ENCODE results near the gene CTNNA3. TPM values are rescaled to one million over a fixed set of nuclear protein-coding genes. Genes with fewer than 3 reads are reported as not detected.

Gene CTNNA3
- total RNA-seq, 1 experiment from 2014 or later, result 0.32 TPM

- Histone ChIP-seq H3K9ac (ENCODE audit: low read length) (no peak overlapping the region), H3K4me1 (ENCODE audit: control insufficient read depth in 1 of 2, insufficient read depth in 2 of 2, low read length in 2 of 2) (peaks cover 15 to 21% of the 10 kb centered on the region in 2 experiments; a peak in 3 of 4 replicates), H3K27ac (ENCODE audit: low read depth, low read length) (no peak overlapping the region), H3K9me3 (ENCODE audit: control insufficient read depth in 1 of 2, insufficient read depth in 1 of 2, low read depth in 1 of 2, low read length in 2 of 2) (no peaks in the 10 kb centered on the region), H4K20me1 (ENCODE audit: insufficient read depth) (no peaks in the 10 kb centered on the region), H3K36me3 (ENCODE audit: control insufficient read depth in 1 of 2, insufficient read depth in 2 of 2, low read length in 2 of 2) (no peaks in the 10 kb centered on the region), H3K79me2 (ENCODE audit: insufficient read depth, low read length) (no peaks in the 10 kb centered on the region), H2AFZ (ENCODE audit: low read depth, low read length, poor library complexity, severe bottlenecking) (no peak overlapping the region), H3K9me2 (ENCODE audit: insufficient read depth) (peaks cover 3% of the 10 kb centered on the region; the same call in 1 of the 2 replicates), H3K27me3 (ENCODE audit: insufficient read depth, low read length) (no peaks in the 10 kb centered on the region), H3K4me2 (ENCODE audit: low read length) (no peak overlapping the region), H3K4me3 (replicated peaks in 1 of 2; ENCODE audit: low read depth in 1 of 2, low read length in 2 of 2) (no peak overlapping the region)
- BruUV-seq (replicated peaks), result no TSS peak
- no peak for ATAC-seq
- CTCF ChIA-PET, result no interaction called here
- RAD21 ChIA-PET (ENCODE audit: low non-redundant PET in 1 of 2, low total read pairs in 2 of 2, uncharacterized antibody in 2 of 2, unreplicated experiment in 2 of 2), result no interaction called here
- intact Hi-C loops (cut with micrococcal nuclease), result no loop called here
- POLR2A ChIA-PET, result no interaction called here
- no peak for TF ChIP-seq EGR1 (IDR thresholded peaks at IDR 0.05; ENCODE audit: low read depth)
- no peak for TF ChIP-seq FOSL1 (IDR thresholded peaks at IDR 0.05; ENCODE audit: low read depth)
- no peak for TF ChIP-seq CEBPB (IDR thresholded peaks at IDR 0.05; ENCODE audit: low read depth)
- no peak for TF ChIP-seq REST (IDR thresholded peaks at IDR 0.05; ENCODE audit: low read depth)
- TF ChIP-seq EZH2 (IDR thresholded peaks at IDR 0.05), result no peak
- TF ChIP-seq SIN3A (IDR thresholded peaks at IDR 0.05; ENCODE audit: low read depth), result no peak
- TF ChIP-seq EZH2phosphoT487 (IDR thresholded peaks at IDR 0.05; ENCODE audit: borderline replicate concordance), result no peak
- TF ChIP-seq TCF7L2 (IDR thresholded peaks at IDR 0.05; ENCODE audit: borderline replicate concordance, extremely low read depth, insufficient read depth, insufficient read length), result no peak
- TF ChIP-seq SP1 (IDR thresholded peaks at IDR 0.05; ENCODE audit: low read depth), result no peak
- TF ChIP-seq, protein P1, sequence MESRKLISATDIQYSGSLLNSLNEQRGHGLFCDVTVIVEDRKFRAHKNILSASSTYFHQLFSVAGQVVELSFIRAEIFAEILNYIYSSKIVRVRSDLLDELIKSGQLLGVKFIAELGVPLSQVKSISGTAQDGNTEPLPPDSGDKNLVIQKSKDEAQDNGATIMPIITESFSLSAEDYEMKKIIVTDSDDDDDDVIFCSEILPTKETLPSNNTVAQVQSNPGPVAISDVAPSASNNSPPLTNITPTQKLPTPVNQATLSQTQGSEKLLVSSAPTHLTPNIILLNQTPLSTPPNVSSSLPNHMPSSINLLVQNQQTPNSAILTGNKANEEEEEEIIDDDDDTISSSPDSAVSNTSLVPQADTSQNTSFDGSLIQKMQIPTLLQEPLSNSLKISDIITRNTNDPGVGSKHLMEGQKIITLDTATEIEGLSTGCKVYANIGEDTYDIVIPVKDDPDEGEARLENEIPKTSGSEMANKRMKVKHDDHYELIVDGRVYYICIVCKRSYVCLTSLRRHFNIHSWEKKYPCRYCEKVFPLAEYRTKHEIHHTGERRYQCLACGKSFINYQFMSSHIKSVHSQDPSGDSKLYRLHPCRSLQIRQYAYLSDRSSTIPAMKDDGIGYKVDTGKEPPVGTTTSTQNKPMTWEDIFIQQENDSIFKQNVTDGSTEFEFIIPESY (IDR thresholded peaks at IDR 0.05; ENCODE audit: extremely low read depth, insufficient replicate concordance, low read length), result no peak
- TF ChIP-seq, protein P2, sequence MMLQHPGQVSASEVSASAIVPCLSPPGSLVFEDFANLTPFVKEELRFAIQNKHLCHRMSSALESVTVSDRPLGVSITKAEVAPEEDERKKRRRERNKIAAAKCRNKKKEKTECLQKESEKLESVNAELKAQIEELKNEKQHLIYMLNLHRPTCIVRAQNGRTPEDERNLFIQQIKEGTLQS (IDR thresholded peaks at IDR 0.05), result no peak
- TF ChIP-seq POLR2A (IDR thresholded peaks at IDR 0.05; ENCODE audit: borderline replicate concordance, extremely low read depth, insufficient read depth, insufficient read length), result no peak
- no peak for TF ChIP-seq JUND (IDR thresholded peaks at IDR 0.05)
- TF ChIP-seq ELF1 (IDR thresholded peaks at IDR 0.05; ENCODE audit: borderline replicate concordance, low read depth), result no peak
- no peak for TF ChIP-seq SRF (IDR thresholded peaks at IDR 0.05; ENCODE audit: low read depth)
- DNase-seq (ENCODE audit: low read depth, low spot score), result no peak
These were observed 85.8 kb downstream of the CTNNA3 start for GRCh38 chr10:67609996-67610793.
